T-helper 2 cell treated with Interferon-gamma antibody and Interleukin-4, amounts not matched to agents 5 μg/mL and 100 μg/mL, for 36 hours (primary cell): ENCODE measurements around the gene OPRL1.
A peak's percentile ranks its signal among the peaks of the same experiment; 100 is the strongest.
"Not testable (repeated sequence)": the region's sequence is repeated elsewhere in the genome, so short reads cannot be mapped to it uniquely, and the experiment has no call there.

Experiments
- DNase-seq: peaks from one replicate; pipeline ENCODE4 v3.0.0; 2021; ENCODE audit warnings: low spot score
- H3K27ac Mint-ChIP-seq: one replicate; pipeline ENCODE4 v1.8.0; 2021; ENCODE audit warnings: mild to moderate bottlenecking, mixed read lengths
- H3K27me3 Mint-ChIP-seq: one replicate; pipeline ENCODE4 v1.8.0; 2021; ENCODE audit warnings: low read depth, mixed read lengths
- H3K36me3 Mint-ChIP-seq: one replicate; pipeline ENCODE4 v1.8.0; 2021; ENCODE audit warnings: low read depth, mixed read lengths
- H3K4me1 Mint-ChIP-seq: one replicate; pipeline ENCODE4 v1.8.0; 2021; ENCODE audit warnings: low read depth, mixed read lengths
- H3K4me3 Mint-ChIP-seq: one replicate; pipeline ENCODE4 v1.8.0; 2022; ENCODE audit warnings: mild to moderate bottlenecking, moderate library complexity, mixed read lengths
- H3K9me3 Mint-ChIP-seq: one replicate; pipeline ENCODE4 v1.8.0; 2021; ENCODE audit warnings: mixed read lengths

The OPRL1 gene

GRCh38 chr20:64109831-64110391 is 30.0 kb downstream of the OPRL1 start:
- H3K27me3 Mint-ChIP-seq, result no peaks in the 10 kb centered on the region
- no peak for DNase-seq

GRCh38 chr20:64110411-64111068 is 30.7 kb downstream of the OPRL1 start:
- no peak overlapping the region for H3K27ac Mint-ChIP-seq
- H3K27me3 Mint-ChIP-seq, result no peaks in the 10 kb centered on the region
- no peak overlapping the region for H3K4me3 Mint-ChIP-seq
- no peaks in the 10 kb centered on the region for H3K36me3 Mint-ChIP-seq
- peak; percentile 2 for DNase-seq
- no peaks in the 10 kb centered on the region for H3K4me1 Mint-ChIP-seq
- H3K9me3 Mint-ChIP-seq, result no peaks in the 10 kb centered on the region

More at GRCh38 chr20:64109831-64110391, 30.0 kb downstream of the OPRL1 start:
- Mint-ChIP-seq H3K9me3 (no peaks in the 10 kb centered on the region), H3K36me3 (no peaks in the 10 kb centered on the region), H3K4me3 (no peak overlapping the region), H3K27ac (no peak overlapping the region), H3K4me1 (no peaks in the 10 kb centered on the region)

- H3K36me3 Mint-ChIP-seq, result no peaks in the 10 kb centered on the region
- DNase-seq, result no peak
- H3K27ac Mint-ChIP-seq, result no peak overlapping the region
- no peaks in the 10 kb centered on the region for H3K27me3 Mint-ChIP-seq
- H3K4me1 Mint-ChIP-seq, result no peaks in the 10 kb centered on the region
- H3K4me3 Mint-ChIP-seq, result no peak overlapping the region
- H3K9me3 Mint-ChIP-seq, result no peaks in the 10 kb centered on the region
Measured at GRCh38 chr20:64111841-64112641, 32.2 kb downstream of the OPRL1 start.

- no peaks in the 10 kb centered on the region for H3K4me1 Mint-ChIP-seq
- H3K36me3 Mint-ChIP-seq, result no peaks in the 10 kb centered on the region
- H3K27me3 Mint-ChIP-seq, result no peaks in the 10 kb centered on the region
- no peaks in the 10 kb centered on the region for H3K9me3 Mint-ChIP-seq
- H3K27ac Mint-ChIP-seq, result no peak overlapping the region
- no peak overlapping the region for H3K4me3 Mint-ChIP-seq
- DNase-seq, result peak; percentile 2
Measured at GRCh38 chr20:64112691-64113443, 33.0 kb downstream of the OPRL1 start.

- H3K9me3 Mint-ChIP-seq, result no peaks in the 10 kb centered on the region
- no peaks in the 10 kb centered on the region for H3K36me3 Mint-ChIP-seq
- H3K4me3 Mint-ChIP-seq, result no peak overlapping the region
- DNase-seq, result no peak
- H3K27ac Mint-ChIP-seq, result no peak overlapping the region
- no peaks in the 10 kb centered on the region for H3K27me3 Mint-ChIP-seq
- H3K4me1 Mint-ChIP-seq, result no peaks in the 10 kb centered on the region
Measured at GRCh38 chr20:64113444-64113775, 33.5 kb downstream of the OPRL1 start.

DNA sequence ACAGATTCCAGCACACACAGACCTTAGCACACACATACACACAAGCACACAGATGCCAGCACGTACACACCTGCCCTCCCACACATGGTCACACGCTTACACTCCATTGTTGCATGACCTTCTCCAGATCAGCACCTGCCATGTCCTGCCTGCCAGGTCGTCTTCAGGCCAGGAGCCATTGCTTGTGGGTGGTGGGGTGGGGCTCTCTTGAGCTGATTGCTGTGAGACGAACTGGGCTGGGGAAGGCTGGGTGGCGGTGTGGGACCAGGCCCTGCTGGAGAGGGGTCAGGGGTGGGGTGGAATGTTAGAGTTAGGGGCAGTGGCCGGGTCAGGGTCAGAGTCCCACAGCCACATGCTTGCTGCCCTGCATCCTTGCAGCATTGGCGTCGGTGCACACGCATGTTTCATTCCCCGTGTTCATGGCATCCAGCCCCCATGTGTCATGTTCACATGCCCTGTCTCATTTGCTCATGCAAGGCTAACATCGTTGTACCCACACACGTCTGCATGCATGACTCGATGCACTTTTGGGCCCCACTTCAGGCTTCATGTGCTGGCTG is 34.0 kb downstream of the OPRL1 start:
- Mint-ChIP-seq H3K4me1 (no peaks in the 10 kb centered on the region), H3K4me3 (no peak overlapping the region), H3K36me3 (no peaks in the 10 kb centered on the region), H3K9me3 (no peaks in the 10 kb centered on the region), H3K27me3 (no peaks in the 10 kb centered on the region), H3K27ac (no peak overlapping the region)
- peak; percentile 2 for DNase-seq

DNA sequence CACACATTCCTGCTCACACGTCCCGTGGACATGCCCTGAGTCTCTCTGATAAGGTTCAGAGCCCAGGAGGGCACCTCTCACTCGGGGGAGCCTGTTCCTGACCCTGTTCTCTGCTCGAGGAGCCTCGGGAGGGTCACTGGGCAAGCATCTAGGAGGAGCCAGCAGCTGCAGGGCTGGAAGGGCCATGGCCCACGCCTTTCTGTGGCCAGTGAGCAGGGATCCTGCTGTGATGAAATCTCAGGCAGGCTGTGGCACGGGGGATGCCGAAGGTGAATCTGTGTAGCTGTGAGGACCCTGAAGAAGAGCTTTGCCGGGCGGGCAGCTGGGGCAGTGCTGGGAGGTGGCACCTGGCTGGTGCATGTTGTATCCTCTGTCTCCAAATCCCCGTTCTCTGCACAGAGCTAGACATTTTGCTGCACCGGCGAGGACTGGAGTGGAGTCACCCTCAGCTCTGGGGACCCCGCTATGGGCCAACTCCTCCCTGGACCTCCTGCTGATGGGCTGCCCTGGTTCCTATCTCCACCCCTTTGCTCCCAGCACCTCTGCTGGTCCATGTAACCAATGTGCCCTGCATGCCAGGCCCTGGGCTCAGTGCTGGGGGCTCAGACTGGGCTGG is 34.6 kb downstream of the OPRL1 start:
- Mint-ChIP-seq H3K4me3 (no peak overlapping the region), H3K27me3 (no peaks in the 10 kb centered on the region), H3K27ac (no peak overlapping the region), H3K4me1 (no peaks in the 10 kb centered on the region), H3K36me3 (no peaks in the 10 kb centered on the region), H3K9me3 (no peaks in the 10 kb centered on the region)
- DNase-seq, result peak; percentile 2

DNA sequence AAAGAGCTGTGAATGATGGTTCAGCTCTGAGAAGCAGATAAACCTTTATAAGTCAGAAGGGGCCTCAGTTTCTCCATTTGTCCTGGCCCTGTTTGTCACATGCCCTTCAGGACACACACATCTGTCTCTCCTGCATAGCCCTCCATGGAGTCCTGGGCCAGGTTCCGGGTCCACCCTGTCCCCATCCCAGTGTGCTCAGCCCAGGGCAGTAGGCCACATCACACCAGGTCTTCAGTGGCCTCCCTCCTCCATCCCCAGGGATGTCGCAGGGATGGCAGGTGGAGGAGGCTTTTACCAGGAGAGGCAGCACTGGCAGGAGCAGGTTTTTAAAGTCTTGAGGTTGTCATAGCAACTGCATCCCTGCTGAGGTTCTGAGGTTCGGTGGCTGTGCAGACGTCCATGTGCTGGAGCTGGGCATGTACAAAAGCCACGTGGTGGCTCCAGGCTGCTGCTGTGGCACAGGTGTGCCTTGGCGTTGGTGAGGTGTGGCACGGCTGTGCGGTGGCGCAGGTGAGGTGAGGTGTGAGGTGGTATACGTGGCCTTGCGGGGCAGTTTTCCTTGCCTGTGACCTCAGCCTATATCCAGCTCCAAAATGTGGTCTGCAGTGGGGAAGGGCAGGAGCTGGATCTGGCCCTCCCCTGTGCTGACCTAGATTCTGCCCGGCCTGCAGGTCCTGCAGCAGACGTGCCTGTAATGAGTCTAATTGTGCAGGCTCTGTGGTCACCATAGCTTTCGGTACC is 35.5 kb downstream of the OPRL1 start:
- Mint-ChIP-seq H3K9me3 (no peaks in the 10 kb centered on the region), H3K4me1 (peaks cover 4% of the 10 kb centered on the region), H3K4me3 (no peak overlapping the region), H3K27ac (no peak overlapping the region), H3K27me3 (peaks cover 1% of the 10 kb centered on the region), H3K36me3 (no peaks in the 10 kb centered on the region)
- peak; percentile 3 for DNase-seq

DNA sequence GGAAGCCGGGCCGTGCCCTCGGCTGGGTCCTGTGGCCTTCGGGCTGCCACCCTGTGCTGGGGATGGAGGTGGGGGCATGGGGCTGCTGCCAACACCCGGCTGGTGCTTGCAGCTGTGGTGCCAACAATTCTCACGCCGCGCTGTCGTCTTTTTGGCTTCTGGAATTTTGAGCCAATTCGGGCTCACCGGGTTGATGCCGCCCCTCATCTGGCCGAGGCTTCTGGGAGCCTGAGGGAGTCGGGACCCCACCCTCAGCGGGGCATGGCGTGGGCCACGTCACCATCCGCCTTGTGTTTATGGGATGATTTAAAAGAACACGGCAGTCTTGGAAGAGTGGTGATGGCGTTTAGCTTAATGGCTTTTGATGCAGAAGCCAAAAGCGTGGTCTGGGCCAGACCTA is 36.1 kb downstream of the OPRL1 start:
- no peaks in the 10 kb centered on the region for H3K9me3 Mint-ChIP-seq
- H3K4me3 Mint-ChIP-seq, result no peak overlapping the region
- H3K36me3 Mint-ChIP-seq, result no peaks in the 10 kb centered on the region
- no peak for DNase-seq
- H3K27ac Mint-ChIP-seq, result no peak overlapping the region
- H3K4me1 Mint-ChIP-seq, result peaks cover 4% of the 10 kb centered on the region
- H3K27me3 Mint-ChIP-seq, result peaks cover 4% of the 10 kb centered on the region

DNA sequence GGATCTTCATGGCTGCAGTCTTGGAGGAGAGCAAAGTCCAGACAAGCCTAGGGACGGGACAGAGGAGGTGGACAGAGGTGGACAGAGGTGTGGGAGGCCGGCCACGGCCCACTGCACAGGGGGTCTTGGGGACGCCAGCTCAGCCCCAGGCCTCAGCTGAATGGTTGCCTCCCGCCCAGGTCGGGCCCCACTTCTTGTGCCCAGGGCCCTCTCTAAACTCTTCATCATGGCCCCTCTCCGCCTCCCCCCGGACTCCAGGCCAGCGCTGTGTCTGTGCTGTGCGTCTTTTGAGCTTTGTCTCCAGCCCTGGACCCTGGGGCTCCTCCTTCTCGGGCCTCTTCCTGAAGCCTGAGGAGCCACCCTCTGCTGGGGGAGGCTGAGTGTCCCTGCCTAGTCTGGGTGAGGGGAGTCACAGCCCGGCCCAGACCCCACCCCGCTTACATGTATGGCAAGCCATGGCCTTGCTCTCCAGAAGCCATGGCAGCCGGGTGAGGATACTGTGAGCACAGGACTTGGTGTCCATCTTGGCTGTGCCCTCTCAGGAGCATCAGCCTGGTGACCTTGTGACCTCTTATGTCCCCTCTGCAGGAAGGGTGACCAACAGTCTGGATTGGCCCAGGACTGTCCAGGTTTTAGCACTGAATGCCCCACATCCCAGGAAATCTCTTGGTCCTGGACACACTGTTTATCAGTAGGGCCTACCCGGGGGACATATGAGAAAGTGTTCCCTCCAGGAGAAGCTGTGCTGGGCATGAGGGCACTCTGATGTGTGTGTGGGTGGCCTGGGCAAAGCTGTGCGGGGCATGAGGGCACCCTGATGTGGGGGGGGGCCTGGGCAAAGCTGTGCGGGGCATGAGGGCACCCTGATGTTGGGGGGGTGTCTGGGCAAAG is 36.9 kb downstream of the OPRL1 start:
- Mint-ChIP-seq H3K27me3 (peaks cover 9% of the 10 kb centered on the region), H3K36me3 (no peaks in the 10 kb centered on the region), H3K9me3 (no peaks in the 10 kb centered on the region), H3K27ac (no peak overlapping the region), H3K4me3 (no peak overlapping the region), H3K4me1 (peaks cover 4% of the 10 kb centered on the region)
- DNase-seq, result peak; percentile 3

DNA sequence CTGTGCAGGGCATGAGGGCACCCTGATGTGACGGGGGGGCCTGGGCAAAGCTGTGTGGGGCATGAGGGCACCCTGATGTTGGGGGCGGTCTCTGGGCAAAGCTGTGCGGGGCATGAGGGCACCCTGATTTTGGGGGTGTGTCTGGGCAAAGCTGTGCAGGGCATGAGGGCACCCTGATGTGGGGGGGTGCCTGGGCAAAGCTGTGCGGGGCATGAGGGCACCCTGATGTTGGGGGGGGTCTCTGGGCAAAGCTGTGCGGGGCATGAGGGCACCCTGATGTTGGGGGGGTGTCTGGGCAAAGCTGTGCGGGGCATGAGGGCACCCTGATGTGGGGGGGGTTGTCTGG is 37.5 kb downstream of the OPRL1 start:
- H3K4me3 Mint-ChIP-seq, DNase-seq, H3K9me3 Mint-ChIP-seq, H3K36me3 Mint-ChIP-seq, H3K27ac Mint-ChIP-seq, H3K27me3 Mint-ChIP-seq, H3K4me1 Mint-ChIP-seq: not testable (repeated sequence)

DNA sequence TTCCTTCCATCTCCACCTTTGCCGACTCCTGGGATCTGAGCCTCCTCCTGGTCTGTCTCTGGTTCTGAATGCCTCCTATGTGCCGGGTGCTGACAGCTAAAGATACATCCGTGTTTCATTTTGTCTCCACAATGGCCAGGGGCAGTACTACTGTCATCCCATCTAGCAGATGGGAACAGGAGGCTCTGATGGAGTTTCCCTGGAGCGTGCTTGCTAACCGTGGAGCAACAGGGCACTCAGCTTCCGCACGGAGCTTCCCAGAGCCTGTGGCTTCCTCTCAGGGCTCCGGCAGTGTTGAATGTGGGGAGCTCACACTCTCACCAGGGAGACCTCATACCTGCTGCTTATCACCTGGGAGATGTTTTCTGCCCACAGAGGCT is 39.4 kb downstream of the OPRL1 start:
- no peak for DNase-seq
- H3K4me3 Mint-ChIP-seq, result no peak overlapping the region
- peak overlapping the region; percentile 36 for H3K27ac Mint-ChIP-seq
- peaks cover 18% of the 10 kb centered on the region for H3K27me3 Mint-ChIP-seq
- H3K9me3 Mint-ChIP-seq, result no peaks in the 10 kb centered on the region
- H3K4me1 Mint-ChIP-seq, result peaks cover 4% of the 10 kb centered on the region
- H3K36me3 Mint-ChIP-seq, result no peaks in the 10 kb centered on the region
